Stimulated activated CD8-positive, alpha-beta memory T cell treated with anti-CD3 and anti-CD28 coated beads, Interleukin-4, amount 100 ng/mL, for 24 hours (primary cell): Measurements from ENCODE around the gene AP1S3.

Experiments
- DNase-seq: peaks from one replicate; pipeline ENCODE4 v3.0.0-alpha.2; 2020; ENCODE audit warnings: low read depth

Gene AP1S3

DNA sequence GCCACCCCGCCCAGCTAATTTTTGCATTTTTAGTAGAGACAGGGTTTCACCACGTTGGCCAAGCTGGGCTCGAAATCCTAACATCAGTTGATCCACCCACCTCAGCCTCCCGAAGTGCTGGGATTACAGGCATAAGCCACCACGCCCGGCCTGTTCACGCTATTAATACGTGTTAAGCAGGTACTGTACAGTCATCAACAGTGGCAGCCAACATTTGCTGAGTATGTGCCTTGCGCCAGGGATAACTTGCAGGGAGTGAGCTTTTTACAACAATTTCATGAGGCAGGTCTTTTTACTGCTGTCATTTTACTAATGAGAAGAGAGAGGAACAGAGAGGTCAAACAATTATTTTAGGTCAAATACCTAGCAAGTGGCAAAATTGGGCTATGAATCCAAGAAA, 115.2 kb downstream of the AP1S3 start:
- no peak for DNase-seq

DNA sequence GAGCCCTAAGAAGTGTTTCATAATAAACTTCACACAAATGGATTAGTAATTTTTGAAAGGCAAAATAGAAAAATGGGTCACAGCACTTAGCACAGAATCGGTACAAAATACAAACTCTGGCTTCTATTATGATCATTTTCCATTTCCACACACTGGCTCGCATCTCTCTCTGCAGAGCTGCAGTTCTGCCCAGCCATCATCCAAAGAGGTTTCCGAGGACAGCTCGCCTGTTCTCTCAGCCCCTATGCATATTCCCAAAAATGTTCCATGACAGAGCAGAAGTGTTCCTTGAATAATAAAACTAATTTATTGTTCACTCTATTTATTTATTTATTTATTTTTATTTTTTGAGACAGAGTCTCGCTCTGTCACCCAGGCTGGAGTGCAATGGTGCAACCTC, 115.6 kb downstream of the AP1S3 start:
- no peak for DNase-seq

DNA sequence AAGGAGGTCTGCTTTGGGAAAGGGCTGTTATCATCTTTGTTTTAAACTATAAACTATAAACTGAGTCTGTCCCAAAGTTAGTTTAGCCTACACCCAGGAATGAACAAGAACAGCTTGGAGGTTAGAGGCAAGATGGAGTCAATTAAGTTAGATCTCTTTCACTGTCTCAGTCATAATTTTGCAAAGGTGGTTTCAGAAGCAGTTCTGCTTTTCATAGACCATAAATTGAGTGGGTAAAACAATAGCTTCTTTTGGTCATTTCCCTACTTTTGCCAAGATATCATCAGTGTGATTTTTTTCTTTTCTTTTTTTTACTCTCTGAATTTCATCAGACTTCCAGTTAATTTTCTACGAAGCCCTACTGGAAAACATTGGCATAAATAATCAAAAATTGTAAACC, 117.0 kb downstream of the AP1S3 start:
- no peak for DNase-seq

DNA sequence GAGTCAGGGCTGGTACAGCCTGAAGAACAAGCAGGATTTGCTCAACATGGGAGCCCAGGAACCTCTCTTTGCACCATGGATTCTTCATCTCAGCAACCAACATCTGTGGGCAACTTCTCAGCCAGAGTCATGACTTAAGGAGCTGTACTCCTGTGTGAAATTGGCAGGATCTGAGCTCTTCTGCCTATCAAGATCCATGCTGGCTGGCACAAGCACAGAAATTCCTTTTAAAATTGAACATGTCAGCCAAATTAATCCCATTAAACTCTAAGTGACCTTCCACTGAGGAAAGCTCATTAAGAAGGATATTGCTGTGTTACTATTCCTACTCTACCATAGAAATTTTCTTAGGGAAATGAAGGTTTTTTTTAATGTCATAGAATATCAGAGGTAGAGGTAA, 124.7 kb downstream of the AP1S3 start:
- DNase-seq: no peak

DNA sequence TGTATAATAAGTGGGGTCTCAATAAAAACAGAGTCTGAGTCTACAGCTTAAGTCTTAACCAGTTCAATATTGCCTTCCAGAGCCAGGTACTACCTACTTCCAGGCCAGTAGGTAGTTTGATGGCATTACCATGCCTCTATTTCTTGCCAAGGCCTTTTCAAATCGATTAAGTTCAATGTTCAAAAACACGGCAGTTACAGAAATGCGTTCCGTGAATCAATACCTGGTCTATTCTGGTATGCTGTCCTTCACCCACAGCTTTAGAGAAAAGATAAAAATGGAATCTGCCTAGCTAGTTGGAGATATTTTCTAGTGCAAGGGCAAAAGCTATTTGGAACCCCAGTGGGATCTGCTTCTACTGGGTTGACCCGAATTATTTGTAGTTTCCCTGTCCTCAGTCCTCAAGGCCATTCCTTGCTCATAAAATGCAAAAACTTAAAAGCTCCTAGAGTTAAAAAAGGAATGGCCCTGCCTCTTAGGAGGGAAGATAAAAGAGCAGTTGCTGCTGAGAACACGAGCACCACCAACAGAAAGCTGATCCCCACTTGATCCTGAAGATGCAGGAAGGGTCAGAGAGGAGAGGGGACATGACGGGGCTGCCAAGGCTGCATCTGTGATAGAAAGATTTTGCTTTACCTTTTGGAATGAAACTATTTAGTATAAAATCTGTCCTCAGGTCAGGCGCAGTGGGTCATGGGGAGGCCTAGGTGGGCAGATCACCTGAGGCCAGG, 125.6 kb downstream of the AP1S3 start:
- DNase-seq: no peak
